RWPE2 (cell line): ENCODE measurements around the gene CCNG2.

Experiments
- ATAC-seq: fragments of 200-7000 bp; cut with Tn5 transposase; 3 replicates; pipeline ENCODE4 v1.9.1; 2021; ENCODE audit warnings: low read depth
- DNase-seq: peaks from one replicate; pipeline ENCODE4 v3.0.0-alpha.2; 2020; ENCODE audit warnings: low spot score
- H3K27ac ChIP-seq: fragments of 450-650 bp; 2 replicates; pipeline ENCODE4 v1.5.1; 2017; ENCODE audit warnings: mild to moderate bottlenecking; ENCODE audit not compliant: poor library complexity, severe bottlenecking
- H3K27me3 ChIP-seq: fragments of 250-450 bp; sonication (Bioruptor Pico); 2 replicates; pipeline ENCODE4 v1.5.1; 2021; ENCODE audit warnings: mild to moderate bottlenecking, moderate library complexity; ENCODE audit not compliant: insufficient read depth, poor library complexity, severe bottlenecking
- H3K36me3 ChIP-seq: fragments of 250-450 bp; sonication (Bioruptor Pico); 2 replicates; pipeline ENCODE4 v1.5.1; 2020; ENCODE audit warnings: low read depth, mild to moderate bottlenecking, moderate library complexity
- H3K4me1 ChIP-seq: fragments of 250-450 bp; sonication (Bioruptor Pico); 2 replicates; pipeline ENCODE4 v1.5.1; 2021; ENCODE audit warnings: mild to moderate bottlenecking, moderate library complexity; ENCODE audit not compliant: insufficient read depth, poor library complexity, severe bottlenecking
- H3K4me3 ChIP-seq: fragments of 250-450 bp; sonication (Bioruptor Pico); 2 replicates; pipeline ENCODE4 v1.5.1; 2021; ENCODE audit warnings: mild to moderate bottlenecking, moderate library complexity; ENCODE audit not compliant: severe bottlenecking
- H3K9me3 ChIP-seq: fragments of 250-450 bp; sonication (Bioruptor Pico); 2 replicates; pipeline ENCODE4 v1.5.1; 2021; ENCODE audit warnings: mild to moderate bottlenecking, moderate library complexity; ENCODE audit not compliant: severe bottlenecking
- CTCF ChIP-seq: fragments of 450-650 bp; IDR thresholded peaks from one replicate; pipeline ENCODE4 v1.5.1; 2017; ENCODE audit warnings: mild to moderate bottlenecking, moderate library complexity; ENCODE audit not compliant: poor library complexity, severe bottlenecking

Gene CCNG2

GRCh38 chr4:77202491-77202890, 45.5 kb downstream of the CCNG2 start:
- peaks cover 26% of the 10 kb centered on the region for H3K4me1 ChIP-seq
- TF ChIP-seq CTCF, result no peak
- peak; percentile 70 for ATAC-seq
- DNase-seq, result no peak
- H3K36me3 ChIP-seq, result no peaks in the 10 kb centered on the region
- H3K4me3 ChIP-seq, result no peak overlapping the region
- H3K9me3 ChIP-seq, result no peaks in the 10 kb centered on the region
- peak overlapping the region; percentile 86 for H3K27ac ChIP-seq
- no peaks in the 10 kb centered on the region for H3K27me3 ChIP-seq

- TF ChIP-seq CTCF, result peak; percentile 69
- H3K36me3 ChIP-seq, result no peaks in the 10 kb centered on the region
- DNase-seq (no peak), ATAC-seq (peak; percentile 9; the same call in 1 of the 3 replicates)
- no peaks in the 10 kb centered on the region for H3K27me3 ChIP-seq
- peak overlapping the region; percentile 86 for H3K27ac ChIP-seq
- H3K9me3 ChIP-seq, result no peaks in the 10 kb centered on the region
- peaks cover 26% of the 10 kb centered on the region for H3K4me1 ChIP-seq
- H3K4me3 ChIP-seq, result no peak overlapping the region
Measured at GRCh38 chr4:77203380-77204197, 46.6 kb downstream of the CCNG2 start.

GRCh38 chr4:77204621-77205020, 47.6 kb downstream of the CCNG2 start:
- Histone ChIP-seq H3K27me3 (no peaks in the 10 kb centered on the region), H3K27ac (no peak overlapping the region), H3K36me3 (no peaks in the 10 kb centered on the region), H3K4me3 (no peak overlapping the region), H3K9me3 (no peaks in the 10 kb centered on the region), H3K4me1 (peaks cover 26% of the 10 kb centered on the region)
- DNase-seq (no peak), ATAC-seq (no peak)
- TF ChIP-seq CTCF, result no peak

GRCh38 chr4:77209012-77209411, 52.0 kb downstream of the CCNG2 start:
- Histone ChIP-seq H3K27ac (no peak overlapping the region), H3K9me3 (no peaks in the 10 kb centered on the region), H3K36me3 (no peaks in the 10 kb centered on the region), H3K4me1 (no peaks in the 10 kb centered on the region), H3K4me3 (no peak overlapping the region), H3K27me3 (no peaks in the 10 kb centered on the region)
- no peak for TF ChIP-seq CTCF
- ATAC-seq, result no peak
- no peak for DNase-seq

GRCh38 chr4:77209936-77210335, 52.9 kb downstream of the CCNG2 start:
- Histone ChIP-seq H3K9me3 (no peaks in the 10 kb centered on the region), H3K4me3 (no peak overlapping the region), H3K27me3 (no peaks in the 10 kb centered on the region), H3K36me3 (no peaks in the 10 kb centered on the region), H3K4me1 (no peaks in the 10 kb centered on the region), H3K27ac (no peak overlapping the region)
- no peak for TF ChIP-seq CTCF
- ATAC-seq, result no peak
- no peak for DNase-seq
